GDM1 (cell line): ENCODE results near the gene SLC12A3.

Experiments used
- DNase-seq: peaks from one replicate; lab custom pipeline; 2025; lab: John Stamatoyannopoulos, UW

The SLC12A3 gene, protein sequence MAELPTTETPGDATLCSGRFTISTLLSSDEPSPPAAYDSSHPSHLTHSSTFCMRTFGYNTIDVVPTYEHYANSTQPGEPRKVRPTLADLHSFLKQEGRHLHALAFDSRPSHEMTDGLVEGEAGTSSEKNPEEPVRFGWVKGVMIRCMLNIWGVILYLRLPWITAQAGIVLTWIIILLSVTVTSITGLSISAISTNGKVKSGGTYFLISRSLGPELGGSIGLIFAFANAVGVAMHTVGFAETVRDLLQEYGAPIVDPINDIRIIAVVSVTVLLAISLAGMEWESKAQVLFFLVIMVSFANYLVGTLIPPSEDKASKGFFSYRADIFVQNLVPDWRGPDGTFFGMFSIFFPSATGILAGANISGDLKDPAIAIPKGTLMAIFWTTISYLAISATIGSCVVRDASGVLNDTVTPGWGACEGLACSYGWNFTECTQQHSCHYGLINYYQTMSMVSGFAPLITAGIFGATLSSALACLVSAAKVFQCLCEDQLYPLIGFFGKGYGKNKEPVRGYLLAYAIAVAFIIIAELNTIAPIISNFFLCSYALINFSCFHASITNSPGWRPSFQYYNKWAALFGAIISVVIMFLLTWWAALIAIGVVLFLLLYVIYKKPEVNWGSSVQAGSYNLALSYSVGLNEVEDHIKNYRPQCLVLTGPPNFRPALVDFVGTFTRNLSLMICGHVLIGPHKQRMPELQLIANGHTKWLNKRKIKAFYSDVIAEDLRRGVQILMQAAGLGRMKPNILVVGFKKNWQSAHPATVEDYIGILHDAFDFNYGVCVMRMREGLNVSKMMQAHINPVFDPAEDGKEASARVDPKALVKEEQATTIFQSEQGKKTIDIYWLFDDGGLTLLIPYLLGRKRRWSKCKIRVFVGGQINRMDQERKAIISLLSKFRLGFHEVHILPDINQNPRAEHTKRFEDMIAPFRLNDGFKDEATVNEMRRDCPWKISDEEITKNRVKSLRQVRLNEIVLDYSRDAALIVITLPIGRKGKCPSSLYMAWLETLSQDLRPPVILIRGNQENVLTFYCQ

GRCh38 chr16:56864960-56865359, at the start of gene SLC12A3:
Gene SLC12A3, plus strand, starts transcription at chr16:56865207. Its CDS starts 29 bp downstream, at chr16:56865236.
- DNase-seq, result no peak

- DNase-seq, result no peak
These were observed 49.3 kb upstream of the SLC12A3 start for GRCh38 chr16:56815721-56816120.

DNA sequence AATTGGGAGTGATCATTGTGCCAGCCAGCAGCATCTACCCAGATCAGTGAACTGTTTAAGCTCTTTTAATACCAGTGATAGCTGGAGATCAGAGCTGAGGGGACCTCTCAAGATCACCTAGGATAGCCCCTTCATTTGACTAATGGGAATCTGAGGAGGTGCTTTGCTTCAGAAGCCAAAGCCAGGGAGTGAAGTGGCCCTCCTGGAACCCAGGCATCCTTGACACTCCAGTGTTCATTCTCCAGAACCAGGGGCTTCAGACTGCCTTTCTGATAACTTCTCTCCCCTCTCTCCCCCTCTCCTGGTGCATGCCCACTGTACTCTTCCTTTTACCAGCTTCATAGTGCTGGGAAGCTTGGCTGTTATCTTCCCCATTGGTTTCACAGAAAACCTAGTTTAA, 48.0 kb upstream of the SLC12A3 start:
- DNase-seq, result no peak

DNA sequence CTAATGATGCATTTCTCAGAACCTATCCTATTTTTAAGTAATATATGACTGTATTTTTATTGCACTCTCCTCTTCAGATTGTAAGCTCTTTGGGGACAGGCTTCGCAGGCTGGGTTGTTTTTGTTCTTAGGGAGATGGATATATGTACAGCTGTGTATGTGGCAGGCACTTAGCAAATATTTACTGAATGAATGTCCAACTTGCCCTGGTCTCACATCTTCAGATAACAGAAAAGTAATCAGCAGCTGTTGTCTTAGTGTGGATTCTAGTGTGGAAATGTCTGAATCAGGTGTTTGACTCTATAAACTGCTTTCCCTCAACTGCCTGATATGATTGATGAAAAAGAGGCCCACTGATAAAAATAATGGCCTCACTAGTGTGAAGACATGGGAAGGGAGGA, 47.1 kb upstream of the SLC12A3 start:
- DNase-seq, result no peak

- DNase-seq, result no peak
These were observed 41.8 kb upstream of the SLC12A3 start for GRCh38 chr16:56823081-56823733.

DNA sequence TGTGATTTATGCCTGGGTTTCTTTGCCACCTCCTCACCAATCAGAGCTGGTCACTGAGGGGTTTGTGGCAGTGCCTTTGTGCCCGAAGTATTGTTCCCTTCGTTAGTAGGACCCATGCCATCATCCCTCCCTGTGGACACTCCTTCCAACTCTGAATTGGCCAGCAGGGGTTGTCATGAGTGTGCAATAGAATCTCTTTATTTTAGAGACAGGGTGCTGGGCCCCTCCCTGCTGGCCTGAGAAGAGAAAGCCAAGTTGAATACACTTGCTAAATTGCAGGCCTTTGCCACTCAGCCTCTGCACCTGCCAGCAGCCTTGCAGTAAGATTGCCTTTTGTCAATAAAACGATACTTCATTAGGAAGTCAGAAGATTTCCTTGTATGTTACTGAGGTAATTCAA, 40.7 kb upstream of the SLC12A3 start:
- no peak for DNase-seq

GRCh38 chr16:56824804-56825203, 40.2 kb upstream of the SLC12A3 start:
- DNase-seq, result no peak

- DNase-seq, result no peak
These were observed 39.2 kb upstream of the SLC12A3 start for GRCh38 chr16:56825826-56826225.

GRCh38 chr16:56828647-56829046, 36.4 kb upstream of the SLC12A3 start:
- no peak for DNase-seq

GRCh38 chr16:56830669-56831068, 34.3 kb upstream of the SLC12A3 start:
- no peak for DNase-seq

GRCh38 chr16:56832768-56833167, 32.2 kb upstream of the SLC12A3 start:
- DNase-seq, result no peak

GRCh38 chr16:56833243-56833970, 31.6 kb upstream of the SLC12A3 start:
- DNase-seq, result no peak

GRCh38 chr16:56835320-56835719, 29.7 kb upstream of the SLC12A3 start:
- DNase-seq, result no peak

GRCh38 chr16:56836410-56837230, 28.4 kb upstream of the SLC12A3 start:
- DNase-seq, result no peak

- DNase-seq, result no peak
These were observed 26.2 kb upstream of the SLC12A3 start for GRCh38 chr16:56838622-56839337.

GRCh38 chr16:56841233-56841632, 23.8 kb upstream of the SLC12A3 start:
- DNase-seq, result no peak

DNA sequence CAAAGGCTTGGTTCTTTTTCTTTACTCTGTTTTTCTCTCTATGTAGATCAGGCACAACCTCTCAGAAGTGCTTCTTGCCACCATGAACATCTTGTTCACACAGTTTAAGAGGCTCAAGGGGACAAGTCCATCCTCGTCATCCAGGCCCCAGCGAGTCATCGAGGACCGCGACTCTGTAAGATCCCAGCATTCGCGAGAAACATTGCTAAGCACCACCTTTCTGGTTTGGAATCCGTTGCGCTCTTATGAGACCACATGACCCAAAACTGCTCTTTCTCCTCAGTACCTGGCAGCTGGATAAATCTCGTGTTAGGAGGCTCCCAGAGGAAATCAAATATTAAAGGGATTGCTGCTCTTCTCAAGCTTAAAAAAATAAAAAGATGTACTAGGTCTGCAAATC, 23.3 kb upstream of the SLC12A3 start:
- no peak for DNase-seq

GRCh38 chr16:56842133-56842532, 22.9 kb upstream of the SLC12A3 start:
- no peak for DNase-seq

DNA sequence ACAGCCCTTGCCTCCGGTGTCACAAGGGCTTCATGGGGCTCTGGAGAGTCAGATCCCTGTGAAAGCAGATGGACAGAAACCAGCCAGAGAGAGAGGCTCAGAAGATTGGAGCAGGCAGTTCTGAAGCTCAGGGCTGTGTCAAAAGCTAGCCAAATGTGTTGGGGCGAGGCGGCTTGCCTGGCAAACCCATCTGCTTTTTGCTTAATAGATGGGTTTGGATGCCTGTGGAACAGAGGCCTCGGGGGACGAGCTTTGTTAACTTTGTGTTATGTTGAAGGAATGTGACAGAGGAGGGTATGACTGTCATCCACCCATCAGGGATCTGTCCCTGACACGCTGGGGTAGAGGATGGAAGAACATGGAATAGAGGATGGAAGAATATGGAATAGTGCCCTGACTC, 21.0 kb upstream of the SLC12A3 start:
- no peak for DNase-seq
